ENCODE results near the gene ADGRG6.
A peak's percentile ranks its signal among the peaks of the same experiment; 100 is the strongest.
"Not testable (repeated sequence)": the region's sequence is repeated elsewhere in the genome, so short reads cannot be mapped to it uniquely, and the experiment has no call there.

The ADGRG6 gene

GRCh38 chr6:142301651-142302391 lies at the start of gene ADGRG6:
TSS of gene ADGRG6 (plus strand) at chr6:142302007. CDS start at chr6:142302330, 323 bp downstream.
- peak; percentile 24 for DNase-seq

DNA sequence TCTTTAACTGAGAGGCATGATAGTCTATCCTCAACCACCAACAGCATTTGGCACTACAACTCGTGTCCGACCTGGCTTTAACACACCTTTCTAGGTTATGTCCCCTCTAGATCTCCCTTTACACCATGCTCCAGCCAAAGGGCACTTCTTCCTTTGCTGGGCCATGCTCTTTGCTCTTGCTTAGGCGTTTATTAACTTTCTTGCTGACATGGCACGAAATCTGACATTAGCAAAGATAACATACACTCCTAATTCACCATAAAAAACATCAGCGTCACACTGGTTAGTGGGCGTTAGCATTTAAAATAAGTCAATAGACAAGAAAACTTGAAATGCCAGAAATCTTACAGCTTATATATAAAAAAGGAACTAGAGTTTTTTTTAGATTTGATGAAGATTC lies 47.3 kb upstream of the ADGRG6 start:
- DNase-seq, result no peak

DNA sequence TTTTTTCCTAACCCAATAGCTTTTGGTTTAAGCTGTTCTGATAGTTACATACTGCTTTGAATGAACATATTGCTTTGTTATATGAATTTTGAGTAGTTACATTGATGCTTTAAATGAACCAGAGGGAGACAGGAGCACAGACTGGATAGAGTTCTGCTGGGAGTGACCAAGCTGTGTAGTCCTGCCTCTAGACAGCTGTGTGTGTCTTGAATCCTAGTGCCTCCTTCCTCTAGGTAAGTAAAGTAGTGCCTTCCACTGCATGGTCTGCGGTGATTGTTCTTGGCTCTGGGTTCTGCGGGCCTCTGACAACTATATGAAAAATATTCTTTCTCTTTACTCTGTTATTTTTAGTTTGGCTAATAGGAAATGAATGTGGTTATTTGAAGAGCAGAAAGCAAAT lies 46.0 kb upstream of the ADGRG6 start:
- no peak for DNase-seq

GRCh38 chr6:142258305-142258704 lies 43.5 kb upstream of the ADGRG6 start:
- DNase-seq, result no peak

DNA sequence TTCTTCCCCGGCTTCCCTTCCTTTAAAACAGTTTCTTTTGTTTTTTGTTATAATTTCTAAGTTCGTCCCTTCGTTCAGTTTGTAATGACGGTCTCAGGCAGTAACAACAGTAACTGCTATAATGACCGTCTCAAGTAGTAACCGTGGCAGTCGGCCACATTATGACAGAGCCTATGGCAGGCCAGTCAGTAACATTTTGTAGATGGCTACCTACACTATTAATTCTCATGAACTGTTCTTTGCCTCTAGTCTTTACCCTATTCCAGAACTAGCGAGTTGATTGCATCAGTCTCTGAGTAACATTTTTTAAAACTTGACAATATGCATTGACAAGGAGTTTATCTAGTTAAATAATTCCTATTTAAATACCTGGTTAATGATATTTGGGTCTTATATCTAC lies 43.0 kb upstream of the ADGRG6 start:
- no peak for DNase-seq

DNA sequence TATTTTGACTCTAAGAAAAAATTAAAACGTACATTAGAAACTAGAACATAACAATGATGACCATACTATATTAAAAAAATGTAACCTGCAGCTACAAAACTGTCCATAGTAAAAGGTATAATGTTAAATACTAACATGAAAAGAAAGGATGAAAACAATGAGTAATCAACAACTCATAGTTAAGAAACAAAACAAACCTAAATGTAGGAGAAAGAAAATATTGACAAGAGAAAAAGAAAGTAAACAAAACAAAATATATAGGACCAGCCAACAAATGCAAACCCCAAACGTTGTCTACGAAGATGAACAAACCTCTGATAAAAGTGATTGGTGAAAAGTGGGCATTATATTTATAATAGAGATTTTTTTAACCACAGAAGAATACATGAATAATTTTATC lies 41.1 kb upstream of the ADGRG6 start:
- DNase-seq, result no peak

DNA sequence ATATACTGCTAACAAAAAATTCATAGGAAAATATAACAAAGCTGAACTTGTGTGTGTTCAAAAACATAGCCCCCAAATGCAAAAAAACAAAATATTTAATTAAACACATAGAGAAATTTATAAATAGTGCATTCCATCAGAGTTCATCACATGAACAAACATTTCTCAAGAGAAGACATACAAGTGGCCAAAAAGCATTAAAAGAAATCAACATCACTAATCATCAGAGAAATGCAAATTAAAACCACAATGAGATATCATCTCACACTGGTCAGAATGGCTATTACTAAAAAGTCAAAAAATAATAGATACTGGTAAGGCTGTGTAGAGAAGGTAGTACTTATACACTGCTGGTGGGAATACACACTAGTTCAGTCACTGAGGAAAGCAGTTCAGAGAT lies 39.6 kb upstream of the ADGRG6 start:
- no peak for DNase-seq

DNA sequence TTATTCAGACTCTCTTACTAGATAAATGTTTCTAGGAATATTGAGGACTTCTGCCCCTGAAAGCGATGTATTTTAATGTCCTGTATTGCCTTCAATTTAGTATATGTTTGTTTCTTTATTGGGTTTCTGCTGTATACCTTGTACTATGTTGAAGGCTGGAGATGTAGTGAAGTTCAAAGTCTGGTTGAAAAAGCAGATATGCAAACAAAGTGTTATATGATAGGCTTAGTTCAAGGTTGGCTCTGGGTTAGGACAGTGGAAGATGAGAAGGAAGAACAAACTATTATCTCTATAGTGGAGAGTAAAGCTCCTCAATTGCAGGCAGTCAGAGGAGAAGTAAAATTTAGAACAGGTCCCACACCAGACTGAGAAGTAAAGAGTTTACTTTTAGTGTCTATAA lies 36.3 kb upstream of the ADGRG6 start:
- DNase-seq, result no peak

GRCh38 chr6:142266060-142266459 lies 35.7 kb upstream of the ADGRG6 start:
- no peak for DNase-seq

DNA sequence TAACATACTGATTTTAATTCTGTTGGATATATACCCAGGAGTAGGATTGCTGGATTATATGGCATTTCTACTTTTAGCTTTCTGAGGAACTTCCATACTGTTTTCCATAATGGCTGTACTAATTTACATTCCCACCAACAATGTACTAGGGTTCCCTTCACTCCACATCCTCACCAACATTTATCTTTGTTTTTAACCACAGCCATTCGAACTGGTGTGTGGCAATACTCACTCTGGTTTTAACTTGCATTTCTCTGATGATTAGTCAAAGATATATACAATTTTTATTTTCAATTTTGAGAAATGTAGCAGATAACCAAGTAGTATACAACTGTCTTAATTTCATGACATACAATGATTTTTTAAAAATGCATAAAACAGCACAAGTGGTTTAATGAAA lies 30.3 kb upstream of the ADGRG6 start:
- no peak for DNase-seq

DNA sequence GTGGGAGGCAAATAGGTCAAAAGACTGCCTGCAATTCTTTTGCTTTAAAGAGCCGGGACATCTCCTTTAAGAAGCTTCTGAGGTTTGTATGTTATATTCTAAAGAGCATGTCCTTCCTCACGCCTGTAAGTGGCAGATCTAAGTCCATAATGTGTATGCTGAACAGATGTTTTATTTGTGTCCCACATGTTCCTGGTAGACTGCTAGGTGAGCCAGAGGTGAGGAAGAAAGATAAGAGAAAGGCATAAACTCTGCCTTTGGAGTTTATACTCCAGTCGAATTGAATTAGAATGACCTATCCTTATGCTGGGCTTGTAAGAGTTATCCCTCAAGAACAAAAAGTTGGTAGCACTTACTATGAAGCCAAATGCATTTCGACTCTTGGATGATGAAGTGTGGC lies 27.2 kb upstream of the ADGRG6 start:
- DNase-seq, result no peak

DNA sequence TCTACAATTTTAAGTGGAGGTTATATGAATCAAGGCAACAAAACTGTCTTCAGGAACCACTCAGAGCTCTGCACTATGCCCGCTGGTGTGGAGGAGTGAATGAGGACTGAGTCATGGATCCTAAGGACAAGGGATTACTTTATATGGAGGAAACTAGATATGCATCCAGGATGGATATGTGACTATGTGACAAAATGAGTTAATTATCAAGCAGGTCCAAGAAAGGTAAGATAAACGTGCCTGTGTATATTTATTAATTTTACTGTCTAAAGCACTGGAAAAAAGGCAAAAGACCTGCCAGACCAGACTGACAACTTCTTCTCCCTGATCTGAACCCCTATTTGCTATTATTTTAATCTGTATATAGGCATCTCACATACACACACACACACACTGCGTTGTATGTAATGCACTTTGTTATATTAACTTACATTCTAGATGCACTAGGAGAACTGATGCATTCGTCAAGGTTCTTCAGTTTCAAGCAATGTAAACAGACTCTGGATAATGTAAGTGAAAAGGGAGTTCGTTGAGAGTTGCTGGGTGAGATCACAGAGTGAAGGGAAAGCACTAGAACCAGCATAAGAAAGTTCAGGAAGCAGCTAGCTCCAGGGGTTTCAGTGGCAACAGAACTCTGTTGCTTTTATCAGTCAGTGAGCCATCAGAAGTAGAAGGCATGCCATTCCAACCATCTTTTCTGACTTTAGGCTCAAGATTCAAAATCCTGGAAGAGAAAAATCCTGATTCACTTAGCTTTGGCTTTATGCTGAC lies 26.4 kb upstream of the ADGRG6 start:
- DNase-seq, result no peak

DNA sequence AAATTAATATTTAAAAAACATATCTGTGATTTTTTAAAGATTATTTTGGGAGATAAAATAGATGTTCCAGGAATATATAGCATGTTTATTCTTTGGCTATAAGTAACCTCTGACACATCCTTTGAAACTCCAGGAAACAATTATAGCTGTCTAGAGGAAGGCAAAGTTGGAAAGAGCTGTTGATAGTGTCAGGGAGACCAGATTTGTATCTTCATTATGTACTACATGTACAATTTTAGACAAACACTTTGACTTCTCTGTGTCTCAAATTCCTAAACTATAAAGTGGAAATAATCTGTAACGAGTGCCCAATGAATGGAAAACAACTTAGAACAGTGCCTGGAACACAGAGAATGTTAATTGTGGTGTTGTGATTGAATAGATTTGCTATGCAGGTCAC lies 25.6 kb upstream of the ADGRG6 start:
- no peak for DNase-seq

GRCh38 chr6:142279350-142280180 lies 22.2 kb upstream of the ADGRG6 start:
- no peak for DNase-seq

- no peak for DNase-seq
These were observed 21.5 kb upstream of the ADGRG6 start for GRCh38 chr6:142280265-142280664.

GRCh38 chr6:142280927-142281326 lies 20.9 kb upstream of the ADGRG6 start:
- no peak for DNase-seq

GRCh38 chr6:142283138-142283537 lies 18.7 kb upstream of the ADGRG6 start:
- not testable (repeated sequence) for DNase-seq

DNA sequence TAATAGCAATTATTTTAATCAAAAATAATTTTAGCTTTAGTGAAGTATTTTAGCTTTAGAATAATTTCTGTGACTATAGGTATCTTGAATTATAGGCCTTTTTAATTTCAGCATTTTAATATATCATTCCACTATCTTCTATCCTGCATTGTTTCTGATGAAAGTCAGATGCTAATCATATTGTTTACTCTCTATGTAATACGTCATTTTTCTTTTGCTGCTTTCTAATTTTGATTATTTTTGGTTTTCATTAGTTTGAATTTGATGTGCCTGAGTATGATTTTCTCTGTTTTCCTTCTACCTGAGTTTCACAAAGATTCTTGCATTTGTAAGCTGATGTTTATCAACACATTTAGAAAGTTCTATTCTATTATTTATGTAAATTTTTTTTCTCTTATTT lies 17.4 kb upstream of the ADGRG6 start:
- DNase-seq, result no peak

DNA sequence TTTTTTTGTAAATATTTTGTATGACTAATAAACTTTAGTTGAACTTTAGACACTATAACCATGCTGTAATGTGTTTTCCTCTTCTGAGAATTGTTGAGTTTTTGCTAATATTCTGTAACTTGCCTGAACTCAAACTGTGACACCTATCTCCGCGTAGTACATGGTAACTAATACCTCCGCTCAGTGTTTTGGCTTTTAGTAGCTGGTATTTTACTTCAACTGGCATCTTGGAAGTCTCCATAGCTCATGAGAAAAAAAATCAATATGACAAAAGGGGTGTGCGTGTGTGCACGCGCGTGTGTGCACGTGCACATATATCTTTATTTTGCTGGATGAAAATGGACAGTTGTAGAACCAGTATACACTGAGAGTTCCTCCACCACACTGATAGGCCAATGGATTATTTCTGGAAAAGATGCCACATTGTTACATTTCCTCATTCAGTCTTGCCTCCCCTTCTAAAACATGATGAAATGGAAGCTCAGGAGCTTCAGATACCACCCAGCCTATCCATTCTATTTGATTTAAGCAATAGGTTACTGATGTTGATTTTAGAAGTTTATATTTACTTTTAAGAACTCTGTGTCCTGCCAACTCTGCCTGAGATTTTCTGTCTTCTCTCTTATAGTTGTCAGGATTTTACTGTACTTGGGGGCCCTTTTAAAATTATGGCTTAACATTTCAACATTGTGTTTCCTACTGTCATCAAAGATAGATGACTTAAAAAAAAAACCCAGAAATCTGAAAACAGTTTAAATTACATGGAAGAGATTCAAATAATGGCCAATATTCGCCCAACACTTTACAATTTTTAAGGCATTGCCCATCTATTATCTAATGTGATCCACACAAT lies 16.3 kb upstream of the ADGRG6 start:
- DNase-seq, result no peak

- DNase-seq, result no peak
These were observed 15.8 kb upstream of the ADGRG6 start for GRCh38 chr6:142286088-142286409.

GRCh38 chr6:142289687-142290086 lies 12.1 kb upstream of the ADGRG6 start:
- DNase-seq, result no peak

DNA sequence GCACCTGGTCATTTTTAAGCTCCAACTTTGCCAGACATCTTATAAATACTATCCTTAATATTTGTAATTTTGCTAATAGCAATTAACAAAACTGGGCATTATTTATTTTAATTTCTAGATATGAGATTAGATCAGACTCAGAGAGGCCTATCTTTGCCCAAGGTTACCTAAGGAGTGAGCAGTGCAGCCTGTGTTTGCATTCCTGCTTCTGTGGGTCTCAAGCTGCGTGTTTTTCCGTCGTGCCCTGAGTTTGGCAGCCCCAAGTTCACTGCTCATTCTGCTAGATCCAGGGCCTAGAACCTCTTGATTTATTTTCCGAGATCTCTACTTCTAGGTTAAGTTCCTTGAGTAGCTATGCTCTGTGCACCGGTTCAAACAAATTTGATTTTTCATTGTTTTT lies 11.0 kb upstream of the ADGRG6 start:
- DNase-seq, result no peak

GRCh38 chr6:142291512-142291911 lies 10.3 kb upstream of the ADGRG6 start:
- DNase-seq, result no peak

All from CD4-positive, alpha-beta T cell treated with Interferon gamma for 1 hour (primary cell).